Activated gamma-delta T cell treated with anti-CD3 and anti-CD28 coated beads, Interleukin-2, amount 50 U/mL, for 16 hours (primary cell): ENCODE measurements around the gene QSER1.
"Not testable (repeated sequence)": the region's sequence is repeated elsewhere in the genome, so short reads cannot be mapped to it uniquely, and the experiment has no call there.

Source experiments
- DNase-seq: peaks from one replicate; pipeline ENCODE4 v3.0.0-alpha.2; 2020; ENCODE audit warnings: low read depth

QSER1 gene

GRCh38 chr11:32892355-32893092, at the start of gene QSER1:
TSS of gene QSER1 (plus strand) at chr11:32892811. CDS start at chr11:32893126, 315 bp downstream.
- peak; percentile 55 for DNase-seq

DNA sequence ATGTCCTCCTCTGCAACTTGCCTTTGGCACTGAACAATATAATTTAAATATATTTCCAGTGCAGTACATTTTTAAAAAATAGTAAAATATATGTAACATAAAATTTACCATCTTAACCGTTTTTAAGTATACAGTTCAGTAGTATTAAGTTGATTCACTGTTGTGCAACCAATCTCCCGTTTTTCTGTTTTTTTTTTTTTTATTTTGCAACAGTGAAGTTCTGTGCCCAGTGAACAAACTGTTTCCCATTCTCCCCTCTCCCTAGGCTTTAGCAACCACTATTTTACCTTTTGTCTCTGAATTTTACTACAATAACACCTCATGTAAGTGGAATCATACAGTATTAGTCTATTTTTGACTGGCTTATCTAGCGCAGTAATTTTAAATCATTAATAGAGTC, 49.1 kb upstream of the QSER1 start:
- no peak for DNase-seq

DNA sequence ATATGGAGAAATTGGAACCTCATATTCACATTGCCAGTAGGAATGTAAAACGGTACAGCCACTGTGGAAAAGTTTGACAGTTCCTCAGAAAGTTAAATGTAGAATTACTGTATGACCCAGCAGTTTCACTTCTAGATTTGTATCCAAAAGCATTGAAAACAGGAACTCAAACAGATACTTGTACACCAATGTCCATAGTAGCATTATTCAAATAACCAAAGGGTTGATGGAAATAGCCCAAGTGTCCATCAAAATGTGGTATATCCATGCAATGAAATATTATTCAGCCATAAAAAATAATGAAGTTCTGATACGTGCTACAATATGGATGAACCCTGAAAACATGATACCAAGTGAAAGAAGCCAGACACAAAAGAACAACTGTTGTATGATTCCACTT, 45.1 kb upstream of the QSER1 start:
- DNase-seq = no peak

DNA sequence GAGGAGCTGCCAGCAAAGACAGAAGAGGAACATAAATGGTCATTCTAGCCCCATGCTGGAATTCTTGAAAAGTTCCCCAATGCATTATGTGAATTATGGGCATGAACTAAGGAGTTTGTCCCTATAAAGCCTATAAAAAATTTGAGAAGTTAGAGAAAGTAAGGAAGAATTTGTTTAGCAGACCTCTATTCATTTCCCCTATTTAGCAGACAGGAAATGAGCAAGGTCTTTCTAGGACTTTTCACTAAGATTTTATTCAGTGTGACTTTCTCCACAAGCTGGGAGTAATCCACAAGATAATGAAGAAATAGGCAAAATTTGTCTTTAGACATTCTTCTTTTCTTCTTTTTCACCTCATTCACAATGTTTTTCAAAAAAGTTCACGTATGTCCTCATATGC, 42.9 kb upstream of the QSER1 start:
- DNase-seq = no peak

- DNase-seq = no peak
These were observed 41.4 kb upstream of the QSER1 start for GRCh38 chr11:32851251-32851650.

DNA sequence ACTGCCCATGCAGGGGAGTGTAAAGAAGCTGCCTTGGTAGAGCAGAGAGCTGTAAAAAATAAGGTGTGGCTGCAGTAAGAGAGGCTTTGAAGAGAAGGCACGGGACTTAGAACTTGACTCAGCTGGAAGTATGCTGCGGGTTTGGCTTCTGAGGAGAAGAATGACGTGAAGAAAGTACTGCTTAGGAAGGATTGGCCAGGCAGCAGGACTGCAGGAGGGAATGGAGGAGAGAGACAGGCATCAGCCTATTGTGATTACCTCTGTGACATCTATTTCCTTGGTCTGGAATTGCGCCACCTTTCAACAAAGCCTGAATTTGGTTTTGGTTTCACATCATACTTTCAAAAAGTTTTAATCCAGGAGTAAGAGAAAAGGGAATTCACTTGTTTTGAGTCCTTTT, 40.4 kb upstream of the QSER1 start:
- no peak for DNase-seq

GRCh38 chr11:32855601-32856000, 37.0 kb upstream of the QSER1 start:
- no peak for DNase-seq

GRCh38 chr11:32858731-32859130, 33.9 kb upstream of the QSER1 start:
- no peak for DNase-seq

GRCh38 chr11:32861850-32862577, 30.6 kb upstream of the QSER1 start:
- DNase-seq = no peak

- no peak for DNase-seq
These were observed 28.1 kb upstream of the QSER1 start for GRCh38 chr11:32864555-32864954.

DNA sequence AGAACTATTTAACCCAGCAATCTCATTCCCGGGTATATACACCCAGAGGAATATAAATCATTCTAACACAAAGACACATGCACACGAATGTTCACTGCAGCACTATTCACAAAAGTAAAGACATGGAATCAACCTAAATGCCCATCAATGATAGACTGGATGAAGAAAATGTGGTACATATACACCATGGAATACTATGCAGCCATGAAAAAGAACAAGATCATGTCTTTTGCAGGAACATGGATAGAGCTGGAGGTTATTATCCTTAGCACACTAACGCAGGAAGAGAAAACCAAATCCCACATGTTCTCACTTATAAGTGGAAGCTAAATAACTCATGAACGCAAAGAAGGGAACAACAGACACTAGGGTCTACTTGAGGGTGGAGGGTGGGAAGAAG, 23.9 kb upstream of the QSER1 start:
- not testable (repeated sequence) for DNase-seq

- no peak for DNase-seq
These were observed 21.9 kb upstream of the QSER1 start for GRCh38 chr11:32870676-32871075.

GRCh38 chr11:32874132-32874531, 18.5 kb upstream of the QSER1 start:
- DNase-seq = no peak

GRCh38 chr11:32881286-32881685, 11.3 kb upstream of the QSER1 start:
- DNase-seq = no peak

GRCh38 chr11:32883421-32883820, 9.2 kb upstream of the QSER1 start:
- DNase-seq = no peak

GRCh38 chr11:32884023-32884422, 8.6 kb upstream of the QSER1 start:
- no peak for DNase-seq

DNA sequence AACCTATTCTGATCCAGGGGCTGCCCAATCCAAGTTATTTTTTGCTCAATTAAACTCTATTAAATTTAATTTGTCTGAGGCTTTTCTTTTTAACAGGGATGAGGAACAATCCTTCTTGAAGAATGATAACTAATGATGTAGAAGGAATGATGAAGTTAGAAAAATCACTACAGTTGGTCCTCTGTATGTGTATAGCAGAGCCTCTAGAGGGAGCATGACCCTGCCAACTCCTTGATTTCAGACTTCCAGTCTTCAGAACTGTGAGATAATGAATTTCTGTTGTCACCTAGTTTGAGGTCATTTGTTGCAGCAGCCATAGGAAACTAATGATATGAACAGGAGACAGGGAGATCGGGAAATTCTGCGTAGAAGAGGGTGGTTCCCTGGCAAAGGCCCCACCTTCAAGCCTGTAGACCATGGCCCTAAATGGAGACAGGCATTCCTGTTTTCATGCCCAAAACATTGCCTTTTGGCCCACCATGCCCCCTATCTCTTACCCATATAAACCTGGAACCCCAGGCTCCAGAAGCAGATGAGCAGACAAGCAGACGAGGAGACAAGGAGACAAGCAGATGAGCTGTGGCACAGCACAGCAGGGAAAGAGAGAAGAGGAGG, 7.7 kb upstream of the QSER1 start:
- no peak for DNase-seq

- no peak for DNase-seq
These were observed 7.1 kb upstream of the QSER1 start for GRCh38 chr11:32885556-32885955.

DNA sequence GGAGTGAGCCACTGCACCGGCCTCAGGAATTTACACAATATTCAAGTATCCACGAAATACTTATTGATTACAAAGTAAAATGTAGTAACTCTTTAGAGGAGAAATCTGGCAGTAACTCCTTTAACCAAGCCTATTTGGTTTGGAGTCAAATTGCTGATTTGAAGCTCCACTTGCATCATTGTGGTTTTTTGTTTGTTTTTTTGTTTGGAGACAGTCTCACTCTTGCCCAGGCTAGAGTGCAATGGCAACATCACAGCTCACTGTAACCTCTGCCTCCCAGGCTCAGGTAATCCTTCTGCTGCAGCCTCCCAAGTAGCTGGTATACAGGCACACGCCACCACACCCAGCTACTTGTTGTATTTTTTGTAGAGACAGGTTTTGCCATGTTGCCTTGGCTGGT, 6.4 kb upstream of the QSER1 start:
- DNase-seq = no peak

- DNase-seq = not testable (repeated sequence)
These were observed 4.8 kb upstream of the QSER1 start for GRCh38 chr11:32887707-32888383.

- DNase-seq = not testable (repeated sequence)
These were observed 4.3 kb upstream of the QSER1 start for GRCh38 chr11:32888384-32888710.

GRCh38 chr11:32888805-32889204, 3.8 kb upstream of the QSER1 start:
- DNase-seq = no peak
